HepG2 (cell line): Measurements from ENCODE around the gene SART1. TPM values are rescaled to one million over a fixed set of nuclear protein-coding genes. Genes with fewer than 3 reads are reported as not detected.

Source experiments
- ARID4A ChIP-seq: sonication (generic); formaldehyde crosslinking; IDR thresholded peaks from 2 replicates; pipeline ENCODE4 v1.5.0; 2020; ENCODE audit warnings: mild to moderate bottlenecking, missing genetic modification reagents, borderline replicate concordance
- ASH2L ChIP-seq: fragments of 300-600, 200-600 bp; sonication (generic); IDR thresholded peaks from 2 replicates; pipeline ENCODE4 v1.7.0; 2017; ENCODE audit warnings: low read depth, mild to moderate bottlenecking, moderate library complexity, mixed read lengths, low read length; ENCODE audit not compliant: insufficient read length
- BATF2 ChIP-seq: sonication (generic); formaldehyde crosslinking; IDR thresholded peaks from 2 replicates; pipeline ENCODE4 v1.8.0; 2022; ENCODE audit warnings: mild to moderate bottlenecking, missing genetic modification reagents, moderate library complexity
- ETV6 ChIP-seq: sonication (generic); formaldehyde crosslinking; conservative IDR thresholded peaks from 2 replicates; pipeline ENCODE4 v1.4.0; 2020; ENCODE audit warnings: missing genetic modification reagents
- PITX1 ChIP-seq: sonication (generic); formaldehyde crosslinking; IDR thresholded peaks from 2 replicates; pipeline ENCODE4 v1.5.1; 2020; ENCODE audit warnings: mild to moderate bottlenecking, missing genetic modification reagents
- POLR2AphosphoS2 ChIP-seq: IDR thresholded peaks from 2 replicates; pipeline ENCODE4 v1.6.1; 2011; ENCODE audit warnings: low read depth, low read length, improper control_type of control experiment
- SIN3B ChIP-seq: fragments of 150-350 bp; IDR thresholded peaks from 2 replicates; pipeline ENCODE4 v1.6.1; 2014; ENCODE audit warnings: low read length
- SMYD3 ChIP-seq: sonication (generic); formaldehyde crosslinking; IDR thresholded peaks from 2 replicates; pipeline ENCODE4 v1.8.1; 2023; ENCODE audit warnings: mild to moderate bottlenecking, missing genetic modification reagents
- SUZ12 ChIP-seq: fragments of 150-350 bp; IDR thresholded peaks from 2 replicates; pipeline ENCODE4 v1.6.1; 2014; ENCODE audit warnings: low read depth, low read length
- TBX2 ChIP-seq: sonication (generic); formaldehyde crosslinking; IDR thresholded peaks from 2 replicates; pipeline ENCODE4 v1.5.0; 2020; ENCODE audit warnings: missing genetic modification reagents, mild to moderate bottlenecking, borderline replicate concordance
- THYN1 ChIP-seq: sonication (generic); formaldehyde crosslinking; IDR thresholded peaks from 2 replicates; pipeline ENCODE4 v1.8.1; 2023; ENCODE audit warnings: low read depth, mild to moderate bottlenecking, moderate library complexity, missing genetic modification reagents, borderline replicate concordance
- ZNF3 ChIP-seq: IDR thresholded peaks from 2 replicates; pipeline ENCODE4 v1.7.0; 2017; ENCODE audit warnings: inconsistent platforms
- ZNF839 ChIP-seq: sonication (generic); formaldehyde crosslinking; IDR thresholded peaks from 2 replicates; pipeline ENCODE4 v1.4.0; 2020; ENCODE audit warnings: missing genetic modification reagents, mild to moderate bottlenecking, borderline replicate concordance
- polyA plus RNA-seq, 8 experiments: library from polyadenylated mRNA; depleted of rRNA in 3 of 8; stranded (reverse) in 7 of 8; unstranded in 1 of 8; fragments of >200 nt; fragmentation: Illumina TruSeq in 4 of 8; extraction: Trizol in 4 of 8; gene quantifications; 2 replicates each; pipeline versions ENCODE4 v1.2.1 to v1.2.3, GENCODE V29; 2011 to 2016; ENCODE audit warnings: low read depth in 4 of 8, missing spikeins in 1 of 8, mixed read lengths in 1 of 8; ENCODE audit not compliant: insufficient read depth in 1 of 8
- total RNA-seq, 5 experiments: library from RNA; depleted of rRNA; stranded (reverse); fragments of >200 nt; fragmentation: Illumina TruSeq; extraction: Trizol; gene quantifications; 2 replicates each; pipeline ENCODE4 v1.2.3, GENCODE V29; 2016; ENCODE audit warnings: low read depth in 1 of 5
- TF ChIP-seq, protein P1 (sequence below): sonication (generic); formaldehyde crosslinking; IDR thresholded peaks from 2 replicates; pipeline ENCODE4 v1.5.0; 2020; ENCODE audit warnings: mild to moderate bottlenecking, missing genetic modification reagents
- TF ChIP-seq, protein P2 (sequence below): sonication (generic); formaldehyde crosslinking; IDR thresholded peaks from 2 replicates; pipeline ENCODE4 v1.8.0; 2023; ENCODE audit warnings: mild to moderate bottlenecking, missing genetic modification reagents

SART1 gene
- total and polyA plus RNA-seq, 2 of the 13 experiments (the other 11 are each of a cell fraction or from before 2014, with no cell fraction given), result 11.3 to 22.5 TPM

GRCh38 chr11:65919573-65920371 lies 41.8 kb upstream of the SART1 start (continued):
- TF ChIP-seq, protein P1, sequence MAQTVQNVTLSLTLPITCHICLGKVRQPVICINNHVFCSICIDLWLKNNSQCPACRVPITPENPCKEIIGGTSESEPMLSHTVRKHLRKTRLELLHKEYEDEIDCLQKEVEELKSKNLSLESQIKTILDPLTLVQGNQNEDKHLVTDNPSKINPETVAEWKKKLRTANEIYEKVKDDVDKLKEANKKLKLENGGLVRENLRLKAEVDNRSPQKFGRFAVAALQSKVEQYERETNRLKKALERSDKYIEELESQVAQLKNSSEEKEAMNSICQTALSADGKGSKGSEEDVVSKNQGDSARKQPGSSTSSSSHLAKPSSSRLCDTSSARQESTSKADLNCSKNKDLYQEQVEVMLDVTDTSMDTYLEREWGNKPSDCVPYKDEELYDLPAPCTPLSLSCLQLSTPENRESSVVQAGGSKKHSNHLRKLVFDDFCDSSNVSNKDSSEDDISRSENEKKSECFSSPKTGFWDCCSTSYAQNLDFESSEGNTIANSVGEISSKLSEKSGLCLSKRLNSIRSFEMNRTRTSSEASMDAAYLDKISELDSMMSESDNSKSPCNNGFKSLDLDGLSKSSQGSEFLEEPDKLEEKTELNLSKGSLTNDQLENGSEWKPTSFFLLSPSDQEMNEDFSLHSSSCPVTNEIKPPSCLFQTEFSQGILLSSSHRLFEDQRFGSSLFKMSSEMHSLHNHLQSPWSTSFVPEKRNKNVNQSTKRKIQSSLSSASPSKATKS, result no peak
- TF ChIP-seq TBX2 (CRISPR knock-in tag) (0 out of 2 replicates have a peak, but pooled peaks have one; percentile 23), ZNF839 (no peak), SMYD3 (no peak), POLR2AphosphoS2 (no peak), ETV6 (CRISPR knock-in tag) (no peak), ARID4A (CRISPR knock-in tag) (0 out of 2 replicates have a peak, but pooled peaks have one; percentile 5), ASH2L (peak; percentile 44), PITX1 (CRISPR knock-in tag) (no peak), BATF2 (CRISPR knock-in tag) (no peak), SUZ12 (no peak), SIN3B (0 out of 2 replicates have a peak, but pooled peaks have one; percentile 2), ZNF3 (CRISPR knock-in tag) (no peak), THYN1 (no peak)
- TF ChIP-seq, protein P2, sequence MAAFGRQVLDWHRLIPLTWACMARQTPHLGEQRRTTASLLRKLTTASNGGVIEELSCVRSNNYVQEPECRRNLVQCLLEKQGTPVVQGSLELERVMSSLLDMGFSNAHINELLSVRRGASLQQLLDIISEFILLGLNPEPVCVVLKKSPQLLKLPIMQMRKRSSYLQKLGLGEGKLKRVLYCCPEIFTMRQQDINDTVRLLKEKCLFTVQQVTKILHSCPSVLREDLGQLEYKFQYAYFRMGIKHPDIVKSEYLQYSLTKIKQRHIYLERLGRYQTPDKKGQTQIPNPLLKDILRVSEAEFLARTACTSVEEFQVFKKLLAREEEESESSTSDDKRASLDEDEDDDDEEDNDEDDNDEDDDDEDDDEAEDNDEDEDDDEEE (CRISPR knock-in tag), result no peak
